Activated naive CD8-positive, alpha-beta T cell treated with anti-CD3 and anti-CD28 coated beads, Interleukin-2, amount 50 U/mL, for 16 hours (primary cell): Measurements from ENCODE around the gene LUC7L3.

Experiments
- DNase-seq: peaks from one replicate; pipeline ENCODE4 v3.0.0-alpha.2; 2020; ENCODE audit warnings: low read depth, low spot score

The LUC7L3 gene

DNA sequence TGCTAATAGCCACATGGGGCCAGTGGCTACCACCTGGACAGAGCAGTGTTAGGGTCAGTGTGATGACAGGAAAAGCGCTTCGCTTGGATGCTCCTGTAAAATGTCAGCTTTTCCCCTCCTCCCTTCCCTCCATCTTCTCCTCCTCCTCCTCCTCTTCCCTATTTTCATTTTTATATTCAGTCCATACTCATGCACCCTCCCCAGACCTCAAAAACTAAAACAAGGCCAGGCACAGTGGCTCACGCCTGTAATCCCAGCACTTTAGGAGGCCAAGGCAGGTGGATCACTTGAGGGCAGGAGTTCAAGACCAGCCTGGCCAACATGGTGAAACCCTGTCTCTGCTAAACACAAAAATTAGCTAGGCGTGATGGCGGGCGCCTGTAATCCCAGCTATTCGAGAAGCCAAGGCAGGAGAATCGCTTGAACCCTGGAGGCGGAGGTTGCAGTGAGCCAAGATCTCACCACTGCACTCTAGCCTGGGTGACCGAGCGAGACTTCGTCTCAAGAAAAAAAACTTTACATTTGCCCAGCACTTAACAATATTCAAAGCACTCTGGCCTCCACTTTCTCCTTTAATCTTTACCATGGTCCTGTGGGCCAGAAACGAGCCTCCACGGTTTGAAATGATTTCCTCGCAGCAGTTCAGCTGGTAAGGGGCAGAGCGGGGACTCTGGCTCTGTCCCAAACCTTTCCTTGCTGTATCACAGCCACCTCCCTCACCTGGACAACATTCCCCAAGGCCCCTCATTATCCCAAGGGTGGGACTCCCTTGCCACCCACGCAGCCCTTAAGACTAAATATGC, 33.5 kb upstream of the LUC7L3 start:
- DNase-seq: no peak

GRCh38 chr17:50686494-50687199, 32.8 kb upstream of the LUC7L3 start:
- DNase-seq: no peak

DNA sequence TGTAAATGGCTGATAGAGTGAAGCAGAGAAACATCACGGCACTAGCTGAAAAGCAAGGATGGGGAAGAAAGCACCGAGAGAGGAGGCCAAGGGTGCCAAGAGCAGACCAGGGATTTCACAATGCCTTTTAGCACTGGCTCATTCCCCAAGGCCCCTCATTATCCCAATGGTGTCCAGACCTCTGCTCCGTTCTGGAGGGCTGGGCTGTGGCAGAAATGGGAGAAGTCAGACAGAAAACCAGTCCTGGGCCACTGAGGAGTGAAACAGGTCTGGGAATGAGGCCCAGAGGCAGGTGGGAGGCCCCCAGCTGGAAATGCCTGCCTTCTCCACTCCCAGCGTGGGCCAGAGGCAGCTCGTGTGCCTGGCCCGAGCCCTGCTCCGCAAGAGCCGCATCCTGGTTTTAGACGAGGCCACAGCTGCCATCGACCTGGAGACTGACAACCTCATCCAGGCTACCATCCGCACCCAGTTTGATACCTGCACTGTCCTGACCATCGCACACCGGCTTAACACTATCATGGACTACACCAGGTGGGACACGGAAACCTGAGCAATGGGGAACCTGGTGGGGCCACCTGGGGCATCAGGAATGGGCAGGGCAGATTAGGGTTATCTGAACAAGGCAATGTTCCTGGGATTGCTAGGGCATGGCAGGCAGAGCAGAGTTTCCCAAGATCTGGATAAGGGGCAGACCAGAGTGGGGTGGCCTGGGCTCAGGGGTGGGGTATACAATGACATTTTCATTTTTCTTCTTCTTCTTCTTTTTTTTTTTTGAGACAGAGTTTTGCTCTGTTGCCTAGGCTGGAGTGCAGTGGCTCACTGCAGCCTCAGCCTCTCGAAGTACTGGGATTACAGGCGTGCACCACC, 32.0 kb upstream of the LUC7L3 start:
- no peak for DNase-seq

DNA sequence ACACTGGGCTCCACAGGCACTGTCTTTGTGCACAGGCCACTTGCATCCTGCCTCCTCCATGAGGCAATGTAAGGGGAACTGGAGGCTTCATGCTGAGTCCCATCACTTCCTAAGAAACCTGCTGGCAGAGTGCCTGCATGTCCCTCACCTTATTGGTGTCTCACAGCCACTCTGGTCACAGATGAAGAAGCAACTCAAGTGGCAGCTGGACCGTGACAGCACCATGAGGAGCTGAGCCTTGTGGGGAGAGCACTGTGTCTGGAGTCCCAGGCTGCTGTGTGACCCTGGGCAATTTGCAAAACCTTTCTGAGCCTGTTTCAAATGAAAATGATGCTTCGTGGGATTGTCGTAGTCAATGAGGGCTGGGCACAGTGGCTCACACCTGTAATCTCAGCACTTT, 31.2 kb upstream of the LUC7L3 start:
- no peak for DNase-seq

DNA sequence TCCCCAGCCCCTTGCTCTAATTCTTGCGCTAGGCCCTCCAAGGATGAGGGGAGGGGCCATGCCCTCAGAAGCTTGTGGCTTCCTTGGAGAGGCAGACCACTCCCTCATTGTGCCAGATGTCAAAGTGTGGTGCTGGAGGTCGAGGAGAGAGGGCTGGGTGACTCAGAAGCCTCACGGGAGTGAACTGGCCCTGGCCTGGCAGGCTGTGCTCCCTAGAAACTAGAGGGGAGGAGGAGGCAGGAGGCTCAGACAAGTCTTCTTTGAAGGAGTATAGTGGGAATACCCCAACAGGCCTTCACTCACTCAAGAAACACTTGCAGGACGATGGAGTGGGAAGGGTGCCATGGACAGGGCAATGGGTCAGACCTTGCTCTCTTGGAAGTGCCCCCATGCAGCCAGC, 30.2 kb upstream of the LUC7L3 start:
- no peak for DNase-seq

DNA sequence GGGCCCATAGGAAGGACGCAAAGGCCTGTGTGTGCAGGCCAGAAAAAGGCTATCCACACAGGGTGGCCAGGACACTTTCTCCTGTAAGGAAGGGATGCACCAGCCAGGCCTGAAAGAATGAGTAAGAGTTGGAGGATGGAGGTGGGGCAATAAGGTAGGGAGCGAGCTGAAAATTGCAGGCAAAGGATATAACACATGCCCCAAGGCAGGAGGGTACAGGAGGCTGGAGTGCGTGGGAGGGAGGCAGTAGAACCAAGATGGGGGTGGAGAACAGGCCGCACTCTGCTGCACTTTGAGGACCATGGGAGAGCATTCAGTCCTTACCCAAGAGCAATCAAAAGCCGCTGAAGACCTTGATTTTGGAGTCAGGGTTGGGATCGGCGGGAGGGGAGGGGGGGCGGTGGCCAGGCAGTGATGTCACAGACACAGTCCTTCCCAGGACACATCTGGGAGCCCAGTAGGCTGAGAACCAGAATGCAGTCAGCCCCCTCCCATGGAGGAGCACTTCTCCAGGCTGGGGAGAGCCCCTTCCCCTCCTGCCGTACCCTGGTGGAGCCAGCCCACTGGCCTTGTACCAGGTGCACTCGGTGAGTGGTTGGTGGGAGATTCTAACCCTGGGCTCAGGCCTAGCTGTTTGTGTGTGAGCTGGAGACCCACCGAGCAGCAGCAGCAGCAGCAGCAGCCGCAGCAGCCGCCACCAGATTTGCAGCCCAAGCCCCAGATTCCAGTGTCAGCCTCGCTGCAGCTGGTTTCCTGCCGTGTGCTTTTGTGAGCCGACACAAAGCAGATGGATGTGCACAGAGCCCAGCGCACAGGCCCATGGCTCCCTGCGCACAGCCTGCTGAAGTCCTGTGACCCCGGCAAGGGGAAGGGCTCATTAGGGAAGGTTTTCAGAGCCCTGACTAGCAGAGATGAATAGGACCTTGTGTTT, 29.2 kb upstream of the LUC7L3 start:
- DNase-seq: no peak

- no peak for DNase-seq
Observed at GRCh38 chr17:50690887-50691549, 28.4 kb upstream of the LUC7L3 start.

GRCh38 chr17:50691550-50692447, 27.6 kb upstream of the LUC7L3 start:
- DNase-seq: no peak

GRCh38 chr17:50692448-50693035, 26.9 kb upstream of the LUC7L3 start:
- DNase-seq: no peak

DNA sequence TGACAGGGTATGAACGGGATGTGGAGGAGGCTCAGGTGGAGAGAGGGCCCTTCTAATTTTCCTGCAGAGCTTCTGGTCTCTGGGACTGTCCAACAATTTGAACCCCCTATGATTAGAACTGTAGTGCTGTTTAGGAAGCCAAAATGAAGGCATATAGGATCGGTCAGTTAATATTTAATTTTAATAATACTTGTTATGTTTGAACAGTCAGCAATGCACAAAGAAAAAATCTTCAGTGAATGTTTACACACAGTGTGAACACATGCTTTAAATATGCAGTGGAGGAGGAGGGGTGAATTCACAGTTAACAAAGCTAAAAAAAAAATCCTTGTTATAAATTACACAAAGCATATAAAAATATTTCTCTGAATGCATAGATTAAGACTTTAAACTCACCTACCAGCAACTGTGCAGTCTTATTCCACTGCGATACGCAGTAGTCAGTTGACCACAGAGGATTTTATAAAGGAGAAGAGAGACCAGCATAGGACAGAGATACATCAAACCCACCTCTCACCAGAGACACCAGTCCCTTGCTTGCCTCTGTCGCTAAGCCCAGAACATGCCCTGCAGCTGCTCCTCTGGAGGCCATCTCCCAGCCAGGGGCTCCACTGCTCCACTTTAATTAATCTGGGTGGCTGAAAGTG, 26.2 kb upstream of the LUC7L3 start:
- no peak for DNase-seq

DNA sequence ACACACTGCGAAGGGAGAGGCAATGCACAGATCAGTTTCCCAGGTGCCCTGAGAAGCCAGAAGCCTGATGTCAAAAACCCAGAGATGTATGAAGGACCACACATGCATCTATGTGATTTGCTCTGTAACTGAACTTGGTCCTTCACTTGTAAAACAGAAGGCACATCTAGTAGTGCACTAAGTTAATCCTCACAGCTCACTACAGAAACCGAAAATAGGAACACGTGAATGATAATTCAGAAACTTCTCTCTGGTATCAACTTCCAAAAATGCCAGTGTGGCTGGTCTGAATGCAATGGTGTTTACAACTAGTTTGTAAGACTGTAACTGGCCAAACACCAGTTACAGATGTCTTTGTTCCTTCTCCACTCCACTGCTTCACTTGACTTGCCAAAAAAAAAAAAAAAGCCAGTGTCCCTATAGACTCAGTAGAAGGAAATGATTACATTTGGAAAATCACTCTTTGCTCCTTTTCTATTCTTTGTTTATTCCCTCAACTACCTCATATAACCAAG, 23.0 kb upstream of the LUC7L3 start:
- DNase-seq: no peak

GRCh38 chr17:50697062-50697461, 22.3 kb upstream of the LUC7L3 start:
- no peak for DNase-seq

DNA sequence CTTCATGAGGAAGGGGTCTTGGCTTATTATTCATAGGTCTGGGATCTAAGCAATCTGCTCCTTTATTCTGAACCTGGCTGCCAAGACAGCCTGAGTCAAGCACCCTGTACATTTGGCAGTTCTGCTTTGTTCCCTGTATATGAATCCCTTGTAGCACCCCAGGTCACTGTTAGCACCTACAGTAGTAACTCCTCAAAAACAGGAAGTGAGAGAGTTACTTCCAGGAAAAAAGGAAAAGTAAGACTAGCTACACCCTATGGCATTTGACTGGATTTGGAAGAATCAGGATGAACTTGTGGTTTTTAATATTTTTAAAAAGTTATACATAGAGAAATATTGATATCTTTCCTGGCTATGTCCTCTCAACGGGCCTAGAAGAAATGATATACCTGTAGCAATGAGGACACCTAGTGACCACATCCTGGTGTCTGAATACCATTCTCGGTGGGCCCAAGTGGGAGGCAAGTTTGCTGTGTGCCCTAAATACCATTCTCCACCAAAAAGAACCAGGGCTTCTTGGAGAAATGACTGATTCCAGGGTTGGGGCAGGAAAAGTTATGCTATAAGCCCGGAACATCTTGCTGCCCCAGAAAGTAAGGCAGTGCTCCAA, 21.6 kb upstream of the LUC7L3 start:
- DNase-seq: no peak

DNA sequence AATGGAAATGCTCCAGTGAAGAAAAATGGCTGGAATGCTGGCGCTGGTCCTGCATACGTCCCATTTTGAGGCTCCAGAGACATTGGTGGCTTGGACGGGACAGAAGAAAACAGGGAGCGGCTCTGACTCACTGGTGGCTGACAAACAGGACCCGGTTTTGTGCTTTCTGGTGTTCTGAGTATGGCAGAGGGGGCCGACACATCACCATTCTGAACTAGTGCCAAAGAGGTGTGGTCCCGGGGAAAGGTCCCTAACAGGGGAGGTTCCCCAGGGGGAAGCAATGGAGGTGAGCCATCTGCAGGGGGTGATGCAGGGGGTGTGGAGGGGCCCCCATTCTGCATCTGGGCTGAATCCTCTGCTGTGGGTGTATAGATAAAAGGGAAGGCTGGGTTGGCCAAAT, 20.0 kb upstream of the LUC7L3 start:
- DNase-seq: no peak

GRCh38 chr17:50703162-50703561, 16.2 kb upstream of the LUC7L3 start:
- no peak for DNase-seq

GRCh38 chr17:50707289-50708049, 11.9 kb upstream of the LUC7L3 start, which contains the start of gene ANKRD40:
TSS of gene ANKRD40 (minus strand) at chr17:50707914. CDS start at chr17:50707654, 260 bp downstream.
- peak; percentile 82 for DNase-seq
